Measurements from ENCODE around the gene CYBA. TPM values are rescaled to one million over a fixed set of nuclear protein-coding genes. Genes with fewer than 3 reads are reported as not detected.

CYBA gene
- total and polyA plus RNA-seq, 2 of the 4 experiments (the other 2 are of a cell fraction), result 65.6 to 169 TPM

DNA sequence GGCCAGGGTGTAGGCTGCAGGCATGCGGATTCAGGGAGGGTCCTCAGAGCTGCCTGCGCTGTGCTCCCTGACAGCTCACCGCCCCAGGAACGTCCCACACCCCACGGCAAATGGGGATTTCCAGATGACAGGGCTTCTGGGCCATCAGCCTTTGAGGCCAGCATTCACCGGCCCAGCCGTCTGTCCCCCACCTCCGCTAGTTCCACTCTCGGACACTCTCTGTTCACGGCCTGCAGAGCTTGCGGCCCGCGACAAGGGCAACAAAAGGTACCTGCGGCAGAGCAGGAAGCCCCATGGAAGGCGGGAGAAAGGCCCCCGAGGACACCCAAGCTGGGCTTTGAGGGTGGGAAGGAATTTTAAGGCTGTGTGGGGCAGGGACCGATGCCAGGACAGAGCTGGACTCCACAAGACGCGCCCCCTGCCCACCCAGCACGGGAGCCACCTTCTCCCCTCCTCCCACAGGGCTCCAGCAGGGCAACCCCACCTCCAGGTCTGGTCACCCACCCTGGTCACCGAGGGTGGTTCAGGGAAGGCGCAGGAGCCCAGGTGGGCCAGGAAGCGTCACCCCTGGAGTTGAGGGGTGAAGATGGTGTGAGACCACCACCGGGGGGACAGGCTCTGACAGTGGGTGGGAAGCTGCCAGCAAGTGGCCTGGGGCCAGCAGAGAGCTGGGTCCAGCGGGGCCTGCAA, 5.6 kb upstream of the CYBA start:
- CTCF ChIA-PET, result no interaction called here
- Histone ChIP-seq H4K91ac (ENCODE audit: insufficient read depth, low read depth, low read length) (no peak overlapping the region), H4K5ac (ENCODE audit: low read depth, low read length) (no peak overlapping the region), H3K4me2 (ENCODE audit: low read depth, low read length) (no peak overlapping the region), H3K27ac (ENCODE audit: insufficient read depth, low read length) (no peak overlapping the region), H2AK5ac (ENCODE audit: low read depth, low read length) (no peak overlapping the region), H3K27me3 (ENCODE audit: control insufficient read depth, insufficient read depth, low read length) (no peaks in the 10 kb centered on the region), H3K4me3 (ENCODE audit: insufficient read depth, low read depth, low read length) (no peak overlapping the region), H2BK20ac (ENCODE audit: low read depth, low read length) (no peak overlapping the region), H3K18ac (ENCODE audit: low read depth, low read length) (no peak overlapping the region), H2AFZ (replicated peaks; ENCODE audit: low read length, poor library complexity) (no peak overlapping the region), H2BK120ac (ENCODE audit: low read depth, low read length) (no peak overlapping the region), H2AK9ac (replicated peaks; ENCODE audit: low read depth, low read length, poor library complexity) (no peak overlapping the region), H3K4ac (ENCODE audit: low read depth, low read length) (no peak overlapping the region), H2BK15ac (ENCODE audit: low read depth, low read length) (no peak overlapping the region), H3K36me3 (ENCODE audit: control insufficient read depth, insufficient read depth, low read length) (peaks cover 13% of the 10 kb centered on the region), H3K23ac (ENCODE audit: low read depth, low read length) (no peak overlapping the region), H4K8ac (ENCODE audit: low read depth in 2 of 2, low read length in 2 of 2) (no peak overlapping the region), H4K20me1 (ENCODE audit: insufficient read depth, low read length) (0 out of 2 replicates have a peak, but pooled peaks cover 5% of the 10 kb centered on the region), H3K14ac (replicated peaks; ENCODE audit: low read depth, low read length) (no peak overlapping the region), H2BK5ac (ENCODE audit: low read depth, low read length, poor library complexity, severe bottlenecking) (no peak overlapping the region), H3K56ac (ENCODE audit: extremely low read depth, insufficient read depth, low read length) (no peak overlapping the region), H3K9me1 (ENCODE audit: insufficient read depth, low read length) (no peaks in the 10 kb centered on the region), H3K9me3 (ENCODE audit: control insufficient read depth, insufficient read depth, low read length) (no peaks in the 10 kb centered on the region), H3K79me1 (ENCODE audit: low read depth in 1 of 2, low read length in 2 of 2) (peaks cover 0 to 23% of the 10 kb centered on the region in 2 experiments; a peak in 3 of 4 replicates), H3K9ac (ENCODE audit: low read depth, low read length) (no peak overlapping the region), H3K4me1 (ENCODE audit: control insufficient read depth, insufficient read depth, low read length) (peaks cover under 1% of the 10 kb centered on the region; the same call in 1 of the 2 replicates)
- POLR2A ChIA-PET (ENCODE audit: unreplicated experiment), result no interaction called here
- in situ Hi-C loops (cut with MboI; ENCODE audit: low sequenced_read_pairs) (no loop called here), intact Hi-C loops (cut with micrococcal nuclease) (no loop called here), dilution Hi-C loops (cut with HindIII; ENCODE audit: low sequenced_read_pairs, unreplicated experiment) (no loop called here)
- 91% methylated on average over 4 of the region's 25 CpGs; no CpG with 5 or more reads in 1 of the 2 experiments for WGBS, 2 experiments (ENCODE audit: extremely low coverage in 2 of 2, insufficient read length in 1 of 2)
- DNase-seq (no peak), ATAC-seq (ENCODE audit: low read depth) (no peak)
- BruUV-seq (replicated peaks), result no TSS peak
- TF ChIP-seq MAZ (IDR thresholded peaks at IDR 0.05; ENCODE audit: borderline replicate concordance, low read depth, low read length), result no peak
- no peak for TF ChIP-seq CHD1 (IDR thresholded peaks at IDR 0.05; ENCODE audit: low read depth, low read length)
- no peak for TF ChIP-seq FOS (IDR thresholded peaks at IDR 0.05; ENCODE audit: low read depth, low read length)
- TF ChIP-seq, protein P1, sequence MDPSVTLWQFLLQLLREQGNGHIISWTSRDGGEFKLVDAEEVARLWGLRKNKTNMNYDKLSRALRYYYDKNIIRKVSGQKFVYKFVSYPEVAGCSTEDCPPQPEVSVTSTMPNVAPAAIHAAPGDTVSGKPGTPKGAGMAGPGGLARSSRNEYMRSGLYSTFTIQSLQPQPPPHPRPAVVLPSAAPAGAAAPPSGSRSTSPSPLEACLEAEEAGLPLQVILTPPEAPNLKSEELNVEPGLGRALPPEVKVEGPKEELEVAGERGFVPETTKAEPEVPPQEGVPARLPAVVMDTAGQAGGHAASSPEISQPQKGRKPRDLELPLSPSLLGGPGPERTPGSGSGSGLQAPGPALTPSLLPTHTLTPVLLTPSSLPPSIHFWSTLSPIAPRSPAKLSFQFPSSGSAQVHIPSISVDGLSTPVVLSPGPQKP (IDR thresholded peaks at IDR 0.05; ENCODE audit: borderline replicate concordance, low read depth, low read length), result no peak
- no peak for TF ChIP-seq RCOR1 (IDR thresholded peaks at IDR 0.05; ENCODE audit: insufficient replicate concordance, low read length)
- TF ChIP-seq NFE2L2 (IDR thresholded peaks at IDR 0.05; ENCODE audit: low read depth, low read length), result no peak
- TF ChIP-seq SMC3 (IDR thresholded peaks at IDR 0.05; ENCODE audit: low read depth, low read length), result no peak
- TF ChIP-seq RAD21 (IDR thresholded peaks at IDR 0.05; ENCODE audit: low read length), result no peak
- no peak for TF ChIP-seq BHLHE40 (IDR thresholded peaks at IDR 0.05; ENCODE audit: low read depth, low read length)
- TF ChIP-seq MXI1 (IDR thresholded peaks at IDR 0.05; ENCODE audit: borderline replicate concordance, low read depth, low read length), result no peak
- TF ChIP-seq POLR2A (IDR thresholded peaks at IDR 0.05; ENCODE audit: low read depth, low read length), result no peak
- no peak for TF ChIP-seq MAFK (IDR thresholded peaks at IDR 0.05; ENCODE audit: low read depth, low read length)
- no peak for TF ChIP-seq RFX5 (IDR thresholded peaks at IDR 0.05; ENCODE audit: low read depth, low read length)
- TF ChIP-seq, protein P2, sequence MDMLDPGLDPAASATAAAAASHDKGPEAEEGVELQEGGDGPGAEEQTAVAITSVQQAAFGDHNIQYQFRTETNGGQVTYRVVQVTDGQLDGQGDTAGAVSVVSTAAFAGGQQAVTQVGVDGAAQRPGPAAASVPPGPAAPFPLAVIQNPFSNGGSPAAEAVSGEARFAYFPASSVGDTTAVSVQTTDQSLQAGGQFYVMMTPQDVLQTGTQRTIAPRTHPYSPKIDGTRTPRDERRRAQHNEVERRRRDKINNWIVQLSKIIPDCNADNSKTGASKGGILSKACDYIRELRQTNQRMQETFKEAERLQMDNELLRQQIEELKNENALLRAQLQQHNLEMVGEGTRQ (IDR thresholded peaks at IDR 0.05; ENCODE audit: low read depth, low read length), result no peak
- TF ChIP-seq, protein P3, sequence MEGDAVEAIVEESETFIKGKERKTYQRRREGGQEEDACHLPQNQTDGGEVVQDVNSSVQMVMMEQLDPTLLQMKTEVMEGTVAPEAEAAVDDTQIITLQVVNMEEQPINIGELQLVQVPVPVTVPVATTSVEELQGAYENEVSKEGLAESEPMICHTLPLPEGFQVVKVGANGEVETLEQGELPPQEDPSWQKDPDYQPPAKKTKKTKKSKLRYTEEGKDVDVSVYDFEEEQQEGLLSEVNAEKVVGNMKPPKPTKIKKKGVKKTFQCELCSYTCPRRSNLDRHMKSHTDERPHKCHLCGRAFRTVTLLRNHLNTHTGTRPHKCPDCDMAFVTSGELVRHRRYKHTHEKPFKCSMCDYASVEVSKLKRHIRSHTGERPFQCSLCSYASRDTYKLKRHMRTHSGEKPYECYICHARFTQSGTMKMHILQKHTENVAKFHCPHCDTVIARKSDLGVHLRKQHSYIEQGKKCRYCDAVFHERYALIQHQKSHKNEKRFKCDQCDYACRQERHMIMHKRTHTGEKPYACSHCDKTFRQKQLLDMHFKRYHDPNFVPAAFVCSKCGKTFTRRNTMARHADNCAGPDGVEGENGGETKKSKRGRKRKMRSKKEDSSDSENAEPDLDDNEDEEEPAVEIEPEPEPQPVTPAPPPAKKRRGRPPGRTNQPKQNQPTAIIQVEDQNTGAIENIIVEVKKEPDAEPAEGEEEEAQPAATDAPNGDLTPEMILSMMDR (conservative IDR thresholded peaks at IDR 0.05; ENCODE audit: low read depth, low read length), result no peak
- TF ChIP-seq CEBPB (IDR thresholded peaks at IDR 0.05; ENCODE audit: low read depth, low read length), result no peak

Measured in IMR-90 (cell line).